NCI-H524 treated with DMSO at 0.1 percent for 48 hours (cell line): ENCODE measurements around the gene IGSF21.

Experiments used
- DNase-seq: peaks from one replicate; lab custom pipeline; 2025; lab: John Stamatoyannopoulos, UW

Gene IGSF21

GRCh38 chr1:18178111-18178510, 70.5 kb downstream of the IGSF21 start:
- DNase-seq = no peak

GRCh38 chr1:18179009-18179408, 71.4 kb downstream of the IGSF21 start:
- no peak for DNase-seq

DNA sequence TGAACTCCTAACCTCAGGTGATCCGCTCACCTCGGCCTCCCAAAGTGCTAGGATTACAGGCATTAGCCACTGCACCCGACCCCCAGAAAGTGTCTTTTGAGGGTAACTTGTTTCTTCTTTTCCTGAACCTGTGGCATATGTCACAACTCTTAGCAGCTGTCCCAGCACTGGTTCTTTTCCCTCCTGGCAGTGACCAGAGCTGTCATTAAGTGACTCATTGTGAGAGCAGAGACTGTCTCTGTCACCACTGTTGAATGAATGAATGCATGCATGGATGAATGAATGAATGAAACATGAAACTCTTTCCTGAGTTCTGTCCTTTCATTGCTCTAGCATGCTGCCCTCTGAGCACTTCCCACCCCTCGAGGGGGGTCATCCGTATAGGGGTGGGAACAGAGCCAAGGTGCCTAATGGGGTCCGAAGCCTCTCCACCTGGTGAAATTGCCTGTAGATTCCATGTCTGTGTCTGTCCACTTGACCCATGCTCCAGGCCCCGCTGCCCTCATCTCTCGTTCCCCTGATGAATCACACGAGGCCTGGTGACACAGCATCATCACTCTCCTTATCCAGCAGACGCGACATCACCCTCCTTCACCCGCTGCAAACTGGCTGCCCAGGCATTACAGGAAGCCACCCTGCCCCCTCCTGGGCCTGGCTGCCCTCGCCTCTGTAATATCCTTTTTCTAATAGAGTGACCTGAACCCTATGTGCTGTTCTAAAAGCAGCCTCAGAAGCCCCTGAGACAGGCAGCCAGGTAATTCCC, 75.0 kb downstream of the IGSF21 start:
- no peak for DNase-seq

- DNase-seq = peak; percentile 67
Measured at GRCh38 chr1:18183533-18183932, 75.9 kb downstream of the IGSF21 start.

GRCh38 chr1:18187054-18187453, 79.5 kb downstream of the IGSF21 start:
- DNase-seq = no peak

GRCh38 chr1:18188820-18189517, 81.4 kb downstream of the IGSF21 start:
- no peak for DNase-seq

DNA sequence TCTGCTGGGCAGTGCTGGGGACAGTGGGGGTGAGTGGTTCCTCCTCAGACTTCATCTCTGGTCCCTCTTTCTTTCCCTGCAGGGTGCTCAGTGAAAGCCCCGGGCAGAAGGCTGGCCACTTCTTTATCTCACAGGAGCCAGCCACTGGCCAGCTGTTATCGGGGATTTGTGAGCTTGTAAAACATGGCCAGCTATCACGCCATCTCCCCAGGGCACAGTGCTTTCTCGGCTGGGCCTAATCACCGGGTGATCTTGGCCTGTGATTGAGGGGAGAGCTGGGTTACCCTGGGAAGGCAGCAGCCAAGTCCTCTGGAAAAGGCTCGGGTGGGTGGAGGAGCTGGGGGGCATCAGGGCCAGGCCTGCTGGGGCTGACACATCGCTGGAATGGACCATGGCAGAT, 83.0 kb downstream of the IGSF21 start:
- peak; percentile 35 for DNase-seq

GRCh38 chr1:18191037-18191436, 83.4 kb downstream of the IGSF21 start:
- DNase-seq = no peak

DNA sequence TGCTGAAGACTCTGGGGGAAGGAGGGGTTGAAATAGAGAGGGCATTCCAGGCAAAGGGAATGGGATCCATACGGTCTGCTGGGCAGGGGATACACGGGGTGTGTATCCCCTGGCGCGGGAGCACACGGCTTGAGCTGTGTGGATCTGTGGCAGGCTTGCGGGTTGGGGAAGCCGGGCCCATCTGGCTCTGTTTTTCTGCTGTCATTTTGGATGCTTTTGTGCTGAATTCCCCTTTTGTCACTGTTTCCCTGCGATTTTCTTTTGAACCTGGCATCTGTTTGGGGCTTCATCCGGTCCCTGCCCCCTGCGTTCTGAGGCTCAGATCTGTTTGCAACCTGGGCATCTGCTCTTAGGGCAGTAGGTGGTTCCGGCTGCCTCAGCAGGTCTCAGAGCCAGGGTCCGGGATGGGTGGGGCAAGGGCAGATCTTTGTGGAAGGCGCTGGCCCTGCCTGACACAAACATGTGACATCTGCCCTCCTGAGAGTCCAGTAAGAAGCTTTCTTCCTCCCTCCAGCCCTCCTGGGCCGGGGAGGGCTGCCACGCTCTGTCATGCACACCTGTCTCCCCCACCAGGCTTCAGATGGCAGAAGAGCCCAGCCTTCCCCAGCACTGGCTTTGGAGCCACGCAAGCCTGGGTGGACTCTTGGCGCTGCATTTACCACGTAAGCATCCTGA, 84.0 kb downstream of the IGSF21 start:
- peak; percentile 82 for DNase-seq

- no peak for DNase-seq
Measured at GRCh38 chr1:18192182-18192581, 84.6 kb downstream of the IGSF21 start.

GRCh38 chr1:18192974-18193373, 85.4 kb downstream of the IGSF21 start:
- no peak for DNase-seq

- DNase-seq = no peak
Measured at GRCh38 chr1:18197299-18197698, 89.7 kb downstream of the IGSF21 start.

DNA sequence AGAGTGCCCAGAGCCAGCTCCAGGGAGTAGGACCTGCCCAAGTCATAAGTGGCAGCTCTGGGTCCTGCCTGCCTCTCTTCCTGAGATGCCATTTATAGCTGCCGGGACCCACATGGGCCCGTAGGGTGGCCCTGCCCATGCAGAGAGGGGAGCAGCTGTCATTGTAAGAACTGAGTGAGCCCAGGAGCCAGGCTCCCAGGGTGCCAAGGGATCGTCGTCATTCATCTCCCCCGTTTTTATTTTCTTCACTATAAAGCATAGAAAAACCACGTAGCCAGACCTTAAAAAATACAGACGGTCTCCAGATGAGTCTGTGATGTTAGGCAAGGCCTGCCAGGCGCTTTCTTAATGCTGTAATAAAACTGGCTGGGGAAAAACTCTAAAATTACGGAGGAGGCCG, 90.7 kb downstream of the IGSF21 start:
- DNase-seq = no peak

- DNase-seq = peak; percentile 89
Measured at GRCh38 chr1:18199462-18199861, 91.9 kb downstream of the IGSF21 start.

DNA sequence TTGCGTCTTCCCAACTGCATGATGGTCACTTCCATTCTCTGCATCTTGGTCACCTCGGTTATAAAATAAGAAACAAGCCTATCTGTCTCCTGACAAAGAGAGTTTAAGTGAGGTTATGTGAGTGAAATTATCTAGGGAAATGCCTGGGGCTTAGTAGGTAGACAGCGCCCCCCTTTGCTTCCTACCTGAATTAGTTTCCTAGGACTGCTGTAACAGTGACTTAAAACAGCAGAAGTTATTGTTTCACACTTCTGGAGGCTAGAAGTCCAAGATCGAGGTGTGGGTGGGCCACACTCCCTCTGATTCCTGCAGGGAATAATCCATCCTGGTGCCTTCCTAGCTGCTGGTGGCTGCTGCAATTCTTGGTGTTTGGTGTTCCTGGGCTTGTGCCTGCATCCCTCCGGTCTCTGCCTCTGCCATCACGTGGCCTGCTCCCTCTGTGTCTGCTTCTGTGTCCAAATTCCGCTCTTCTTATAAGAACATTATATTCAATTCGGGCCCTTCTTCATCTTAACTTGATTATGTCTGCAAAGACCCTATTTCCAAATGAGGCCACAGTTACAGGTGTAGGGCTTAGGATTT, 92.6 kb downstream of the IGSF21 start:
- DNase-seq = no peak

GRCh38 chr1:18200918-18201317, 93.3 kb downstream of the IGSF21 start:
- no peak for DNase-seq

GRCh38 chr1:18201997-18202719, 94.6 kb downstream of the IGSF21 start:
- no peak for DNase-seq

DNA sequence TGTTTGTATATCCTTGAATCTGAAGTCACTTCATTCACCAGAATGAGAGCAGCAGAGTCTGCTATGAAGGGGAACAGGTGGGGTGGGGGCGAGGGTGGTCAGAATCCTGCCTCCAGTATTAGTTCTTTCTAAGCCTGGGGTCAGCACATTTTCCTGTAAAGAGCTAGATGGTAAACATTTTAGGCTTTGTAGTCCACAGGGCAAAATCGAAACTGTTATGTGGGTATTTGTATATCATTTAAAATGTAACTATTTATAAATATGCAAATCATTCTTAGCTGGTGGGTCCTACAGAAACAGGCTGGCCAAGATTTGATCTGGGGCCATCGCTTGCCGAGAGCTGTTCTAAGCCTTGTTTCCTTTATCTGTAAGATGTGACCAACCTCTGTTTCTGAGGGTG, 96.0 kb downstream of the IGSF21 start:
- no peak for DNase-seq

DNA sequence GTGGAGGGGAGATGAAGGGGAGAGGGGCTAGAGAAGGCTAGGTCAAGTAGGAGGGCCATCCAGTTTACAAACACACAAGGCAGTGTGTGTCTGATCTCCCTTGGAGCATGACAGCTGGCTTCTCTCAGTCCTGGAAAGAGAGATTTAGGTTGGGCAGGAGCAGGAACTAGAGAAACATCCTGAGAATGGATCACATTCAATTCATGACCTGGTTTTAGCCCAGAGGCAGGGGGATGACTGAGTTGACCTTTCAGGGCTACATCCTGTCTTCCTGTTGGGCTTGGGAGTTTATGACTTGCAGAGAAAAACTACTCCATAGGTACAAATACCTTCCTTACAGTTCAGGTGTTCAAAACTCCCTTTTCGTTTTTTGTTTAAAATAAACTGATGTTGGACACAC, 97.0 kb downstream of the IGSF21 start:
- DNase-seq = no peak

- DNase-seq = no peak
Measured at GRCh38 chr1:18205319-18205718, 97.7 kb downstream of the IGSF21 start.

DNA sequence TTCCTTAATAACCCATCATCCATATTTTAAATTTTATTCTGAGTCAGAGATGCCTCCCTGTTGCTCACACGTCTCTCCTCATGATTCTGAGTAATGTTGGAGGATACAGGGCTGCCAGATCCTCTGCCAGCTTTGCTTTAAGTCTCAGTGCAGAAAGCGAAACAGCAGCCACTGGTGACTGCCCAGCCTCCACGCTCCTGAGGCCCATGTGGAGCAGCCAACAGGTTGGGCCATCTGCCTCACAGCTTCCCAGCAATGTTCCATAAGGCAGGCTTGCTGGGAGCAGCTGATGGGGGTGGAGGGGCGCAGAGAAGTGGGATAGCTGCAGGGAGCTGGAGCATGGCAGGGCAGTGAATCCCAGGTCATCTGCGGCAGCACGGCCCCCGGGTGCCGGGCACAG, 104.2 kb downstream of the IGSF21 start:
- DNase-seq = peak; percentile 77
